ENCODE results near the gene UGT1A4.

GRCh38 chr2:233676046-233676445 lies 42.5 kb upstream of the UGT1A4 start:
- TF ChIP-seq CTCF (conservative IDR thresholded peaks at IDR 0.05) = no peak
- no peak for TF ChIP-seq EZH2 (IDR thresholded peaks at IDR 0.05; ENCODE audit: low read depth)
